Fibroblast of mammary gland (primary cell): Measurements from ENCODE around the gene HTR3C.
"Not testable (repeated sequence)": the region's sequence is repeated elsewhere in the genome, so short reads cannot be mapped to it uniquely, and the experiment has no call there.

Experiments used
- DNase-seq: peaks from one replicate; pipeline ENCODE4 v3.0.0-alpha.2; 2010; ENCODE audit warnings: low read depth
- H3K4me3 ChIP-seq: 2 replicates; pipeline ENCODE4 v1.5.1; 2011; ENCODE audit warnings: low read depth, mild to moderate bottlenecking, low read length, moderate library complexity; ENCODE audit not compliant: control insufficient read depth
- CTCF ChIP-seq: conservative IDR thresholded peaks from 2 replicates; pipeline ENCODE4 v1.5.1; 2011; ENCODE audit warnings: low read depth, low read length, inconsistent platforms; ENCODE audit not compliant: control insufficient read depth, insufficient read depth

Gene HTR3C

GRCh38 chr3:184017672-184018423, 35.0 kb upstream of the HTR3C start, which contains the start of gene ABCC5:
TSS of gene ABCC5 (minus strand) at chr3:184017884. CDS start at chr3:184014392, 3,492 bp downstream.
- no peak for TF ChIP-seq CTCF
- DNase-seq = peak; percentile 88
- H3K4me3 ChIP-seq = peak within 1 kb of the TSS; percentile 98

GRCh38 chr3:184018424-184018973, 34.3 kb upstream of the HTR3C start:
- peak overlapping the region; percentile 98 for H3K4me3 ChIP-seq
- no peak for TF ChIP-seq CTCF
- DNase-seq = no peak

GRCh38 chr3:184022323-184022722, 30.5 kb upstream of the HTR3C start:
- no peak overlapping the region for H3K4me3 ChIP-seq
- no peak for DNase-seq
- no peak for TF ChIP-seq CTCF

GRCh38 chr3:184025256-184025655, 27.6 kb upstream of the HTR3C start:
- not testable (repeated sequence) for H3K4me3 ChIP-seq, DNase-seq

GRCh38 chr3:184028275-184028890, 24.5 kb upstream of the HTR3C start:
- DNase-seq, H3K4me3 ChIP-seq: not testable (repeated sequence)

- TF ChIP-seq CTCF = no peak
- peak; percentile 37 for DNase-seq
- H3K4me3 ChIP-seq = no peak overlapping the region
These were observed 23.4 kb upstream of the HTR3C start for GRCh38 chr3:184029443-184029842.

- H3K4me3 ChIP-seq = no peak overlapping the region
- DNase-seq = no peak
- TF ChIP-seq CTCF = no peak
These were observed 22.3 kb upstream of the HTR3C start for GRCh38 chr3:184030536-184030935.
